Stimulated activated naive CD8-positive, alpha-beta T cell treated with anti-CD3 and anti-CD28 coated beads, Interleukin-15, Interleukin-2, amounts not matched to agents 100 ng/mL and 50 ng/mL, for 24 hours (primary cell): Measurements from ENCODE around the gene SART1.
"Not testable (repeated sequence)": the region's sequence is repeated elsewhere in the genome, so short reads cannot be mapped to it uniquely, and the experiment has no call there.

Source experiments
- H3K27ac Mint-ChIP-seq: one replicate; pipeline ENCODE4 v1.8.0; 2021; ENCODE audit warnings: mild to moderate bottlenecking, mixed read lengths
- H3K27me3 Mint-ChIP-seq: one replicate; pipeline ENCODE4 v1.8.0; 2021; ENCODE audit warnings: mixed read lengths
- H3K36me3 Mint-ChIP-seq: one replicate; pipeline ENCODE4 v1.8.0; 2021; ENCODE audit warnings: low read depth, mixed read lengths
- H3K4me1 Mint-ChIP-seq: one replicate; pipeline ENCODE4 v1.8.0; 2021; ENCODE audit warnings: low read depth, mixed read lengths
- H3K4me3 Mint-ChIP-seq: one replicate; pipeline ENCODE4 v1.8.0; 2021; ENCODE audit warnings: mild to moderate bottlenecking, mixed read lengths
- H3K9me3 Mint-ChIP-seq: one replicate; pipeline ENCODE4 v1.8.0; 2021; ENCODE audit warnings: mixed read lengths

Gene SART1

DNA sequence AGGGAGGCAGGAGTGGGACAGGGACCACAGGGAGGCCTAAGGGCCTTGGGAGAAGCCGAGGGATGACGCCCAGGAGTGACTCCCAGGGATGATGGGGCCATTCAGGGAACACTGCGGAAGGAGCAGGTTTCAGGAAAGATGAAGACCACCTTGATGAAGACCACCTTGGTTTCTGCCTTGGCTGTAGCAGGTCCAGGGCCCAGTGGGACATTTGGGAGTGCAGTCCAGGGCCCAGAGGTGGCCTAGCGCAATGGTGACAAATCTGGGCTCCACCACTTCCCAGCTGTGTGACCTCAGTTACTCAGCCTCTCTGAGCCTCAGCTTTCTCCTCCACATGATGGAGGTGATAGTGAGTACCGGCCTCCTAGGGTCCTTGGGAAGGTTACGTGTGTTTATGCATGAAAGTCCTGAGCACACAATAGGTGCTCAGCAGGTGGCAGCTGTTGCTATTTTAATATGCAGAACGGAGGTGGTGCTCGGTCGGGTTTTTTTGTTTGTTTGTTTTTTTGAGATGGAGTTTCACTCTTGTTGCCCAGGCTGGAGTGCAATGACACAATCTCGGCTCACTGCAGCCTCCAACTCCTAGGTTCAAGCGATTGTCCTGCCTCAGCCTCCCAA lies 15.5 kb upstream of the SART1 start:
- Mint-ChIP-seq H3K36me3 (no peaks in the 10 kb centered on the region), H3K9me3 (no peaks in the 10 kb centered on the region), H3K27me3 (no peaks in the 10 kb centered on the region), H3K4me3 (no peak overlapping the region), H3K4me1 (peaks cover 6% of the 10 kb centered on the region), H3K27ac (no peak overlapping the region)

DNA sequence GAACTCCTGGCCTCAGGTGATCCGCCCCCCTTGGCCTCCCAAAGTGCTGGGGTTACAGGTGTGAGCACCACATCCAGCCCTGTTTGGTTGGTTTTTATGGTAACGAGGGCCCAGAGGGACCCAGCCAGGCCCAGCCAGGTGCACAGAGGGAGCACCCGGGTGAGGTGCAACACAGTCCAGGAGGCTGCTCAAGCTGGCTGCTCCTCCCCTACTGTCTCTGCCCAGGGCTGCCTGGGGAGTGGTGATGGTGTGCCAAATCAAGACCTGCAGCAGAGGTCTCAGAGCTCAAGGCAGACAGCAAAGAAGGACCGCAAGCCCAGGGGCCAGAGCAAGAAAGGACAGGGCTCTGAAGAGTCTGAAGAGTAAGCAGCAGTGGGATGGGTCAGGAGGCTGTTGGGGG lies 14.9 kb upstream of the SART1 start:
- Mint-ChIP-seq H3K4me1 (peaks cover under 1% of the 10 kb centered on the region), H3K4me3 (no peak overlapping the region), H3K27me3 (no peaks in the 10 kb centered on the region), H3K36me3 (no peaks in the 10 kb centered on the region), H3K9me3 (no peaks in the 10 kb centered on the region), H3K27ac (no peak overlapping the region)

DNA sequence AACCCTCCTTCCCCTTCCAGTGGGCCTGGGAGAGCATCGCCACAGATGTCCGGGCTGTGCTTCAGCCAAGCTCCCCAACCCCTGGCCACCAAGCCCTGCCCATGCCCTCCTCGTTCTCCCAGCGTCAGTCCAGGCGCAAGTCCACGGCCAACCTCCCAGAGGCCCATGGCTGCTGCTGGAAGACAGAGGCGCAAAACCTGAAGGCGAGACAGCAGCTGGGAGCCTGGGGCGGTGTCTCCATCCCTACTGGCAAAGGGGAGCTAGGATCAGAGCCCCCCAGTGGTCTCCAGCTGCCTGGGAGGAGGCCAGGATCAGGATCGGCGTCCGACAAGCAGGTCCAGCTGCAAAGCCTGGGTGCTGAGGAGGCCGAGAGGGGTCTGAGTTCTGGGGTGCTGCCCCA lies 14.4 kb upstream of the SART1 start:
- no peaks in the 10 kb centered on the region for H3K27me3 Mint-ChIP-seq

DNA sequence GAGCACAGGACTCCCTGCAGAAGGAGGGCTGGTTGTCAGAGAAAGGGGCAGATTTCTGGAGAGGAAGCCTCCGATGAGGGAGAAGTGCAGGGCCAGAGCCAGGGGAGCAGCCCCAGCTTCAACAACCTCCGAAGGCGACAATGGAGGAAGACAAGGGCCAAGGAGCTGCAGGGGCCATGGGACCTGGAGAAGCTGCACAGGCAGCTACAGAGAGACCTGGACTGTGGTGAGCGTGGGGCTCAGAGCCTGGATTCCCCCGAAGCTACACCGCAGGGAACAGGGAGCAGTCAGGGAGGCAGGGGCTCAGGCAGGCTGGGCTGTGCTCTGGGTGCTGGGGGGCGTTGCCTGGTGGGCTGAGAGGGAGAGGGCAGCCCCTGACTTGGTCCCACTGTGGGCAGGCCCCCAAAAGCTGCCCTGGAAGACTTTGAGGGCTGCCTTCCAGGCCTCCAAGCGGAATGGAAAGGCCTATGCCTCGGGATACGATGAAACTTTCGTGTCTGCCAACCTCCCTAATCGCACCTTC lies 13.9 kb upstream of the SART1 start:
- no peak overlapping the region for H3K4me3 Mint-ChIP-seq
- H3K4me1 Mint-ChIP-seq = no peaks in the 10 kb centered on the region
- H3K36me3 Mint-ChIP-seq = no peaks in the 10 kb centered on the region
- no peaks in the 10 kb centered on the region for H3K9me3 Mint-ChIP-seq
- H3K27me3 Mint-ChIP-seq = no peaks in the 10 kb centered on the region
- H3K27ac Mint-ChIP-seq = no peak overlapping the region

More for the DNA sequence above, 14.4 kb upstream of the SART1 start:
- H3K27ac Mint-ChIP-seq = no peak overlapping the region
- no peak overlapping the region for H3K4me3 Mint-ChIP-seq
- H3K4me1 Mint-ChIP-seq = no peaks in the 10 kb centered on the region
- H3K9me3 Mint-ChIP-seq = no peaks in the 10 kb centered on the region
- no peaks in the 10 kb centered on the region for H3K36me3 Mint-ChIP-seq

DNA sequence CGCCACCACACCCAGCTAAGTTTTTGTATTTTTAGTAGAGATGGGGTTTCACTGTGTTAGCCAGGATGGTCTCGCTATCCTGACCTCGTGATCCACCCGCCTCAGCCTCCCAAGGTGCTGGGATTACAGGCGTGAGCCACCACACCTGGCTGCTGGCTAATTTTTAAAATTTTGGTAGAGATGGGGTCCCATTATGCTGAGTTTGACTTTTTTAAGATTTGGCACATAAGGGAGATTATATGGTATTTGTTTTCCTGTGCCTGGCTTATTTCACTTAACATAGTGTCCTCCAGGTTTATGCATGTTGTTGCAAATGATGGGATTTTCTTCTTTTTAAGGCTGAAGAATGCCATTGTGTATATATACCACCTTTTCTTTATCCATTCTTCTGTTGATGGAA lies 10.8 kb upstream of the SART1 start:
- H3K9me3 Mint-ChIP-seq, H3K36me3 Mint-ChIP-seq, H3K4me1 Mint-ChIP-seq, H3K4me3 Mint-ChIP-seq, H3K27me3 Mint-ChIP-seq, H3K27ac Mint-ChIP-seq: not testable (repeated sequence)

DNA sequence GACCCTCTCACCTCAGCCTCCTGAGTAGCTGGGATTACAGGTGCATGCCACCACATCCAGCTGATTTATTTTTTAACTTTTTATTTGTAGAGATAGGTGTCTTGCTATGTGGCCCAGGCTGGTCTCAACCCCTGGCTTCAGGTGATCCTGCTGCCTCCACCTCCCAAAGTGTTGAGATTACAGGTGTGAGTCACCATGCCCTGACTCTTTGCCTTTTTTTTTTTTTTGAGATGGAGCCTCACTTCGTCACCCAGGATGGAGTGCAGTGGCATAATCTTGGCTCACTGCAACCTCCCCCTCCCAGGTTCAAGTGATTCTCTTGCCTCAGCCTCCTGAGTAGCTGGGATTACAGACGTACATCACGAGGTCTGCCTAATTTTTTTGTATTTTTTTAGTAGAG lies 9.9 kb upstream of the SART1 start:
- not testable (repeated sequence) for H3K9me3 Mint-ChIP-seq, H3K27ac Mint-ChIP-seq, H3K4me3 Mint-ChIP-seq, H3K36me3 Mint-ChIP-seq, H3K27me3 Mint-ChIP-seq, H3K4me1 Mint-ChIP-seq

DNA sequence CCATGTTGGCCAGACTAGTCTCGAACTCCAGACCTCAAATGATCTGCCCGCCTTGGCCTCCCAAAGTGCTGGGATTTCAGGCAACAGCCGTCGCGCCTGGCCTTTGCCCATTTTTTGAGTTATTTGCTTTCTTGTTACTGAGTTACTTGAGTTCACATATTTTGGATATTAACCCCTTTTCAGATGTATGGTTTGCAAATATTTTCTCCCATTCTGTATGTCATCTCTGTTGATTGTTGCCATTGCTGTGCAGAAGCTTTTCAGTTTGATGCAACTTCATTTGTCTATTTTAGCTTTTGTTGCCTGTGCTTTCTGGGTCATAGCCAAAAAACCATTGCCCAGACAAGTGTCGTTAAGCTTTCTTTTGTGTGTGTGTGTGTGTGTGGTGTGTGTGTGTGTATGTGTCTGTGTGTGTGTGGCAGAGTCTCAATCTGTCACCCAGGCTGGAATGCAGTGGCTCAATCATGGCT lies 9.4 kb upstream of the SART1 start:
- H3K27me3 Mint-ChIP-seq = no peaks in the 10 kb centered on the region
- no peak overlapping the region for H3K27ac Mint-ChIP-seq
- no peaks in the 10 kb centered on the region for H3K36me3 Mint-ChIP-seq
- H3K4me1 Mint-ChIP-seq = peaks cover 8% of the 10 kb centered on the region
- H3K4me3 Mint-ChIP-seq = no peak overlapping the region
- H3K9me3 Mint-ChIP-seq = no peaks in the 10 kb centered on the region

DNA sequence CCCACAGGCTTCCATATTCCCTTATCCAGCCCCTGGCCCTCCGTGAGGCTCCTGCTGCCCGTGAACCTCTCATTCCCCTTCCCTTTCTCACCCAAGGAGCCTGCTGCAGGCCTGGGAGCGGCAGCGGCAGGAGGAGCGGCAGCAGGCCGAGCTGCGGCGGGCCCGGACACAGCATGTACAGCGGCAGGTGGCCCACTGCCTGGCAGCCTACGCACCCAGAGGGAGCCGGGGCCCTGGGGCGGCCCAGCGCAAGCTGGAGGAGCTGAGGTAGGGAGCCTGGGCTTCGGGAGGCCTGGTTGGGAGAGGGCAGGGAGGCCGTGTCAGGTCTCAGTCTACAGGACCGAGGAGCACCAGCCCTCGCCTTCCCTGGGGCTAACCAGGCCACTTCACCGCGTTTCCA lies 8.1 kb upstream of the SART1 start:
- H3K27me3 Mint-ChIP-seq = no peaks in the 10 kb centered on the region
- no peaks in the 10 kb centered on the region for H3K36me3 Mint-ChIP-seq
- H3K4me1 Mint-ChIP-seq = peaks cover 16% of the 10 kb centered on the region
- H3K4me3 Mint-ChIP-seq = no peak overlapping the region
- H3K27ac Mint-ChIP-seq = no peak overlapping the region
- no peaks in the 10 kb centered on the region for H3K9me3 Mint-ChIP-seq

DNA sequence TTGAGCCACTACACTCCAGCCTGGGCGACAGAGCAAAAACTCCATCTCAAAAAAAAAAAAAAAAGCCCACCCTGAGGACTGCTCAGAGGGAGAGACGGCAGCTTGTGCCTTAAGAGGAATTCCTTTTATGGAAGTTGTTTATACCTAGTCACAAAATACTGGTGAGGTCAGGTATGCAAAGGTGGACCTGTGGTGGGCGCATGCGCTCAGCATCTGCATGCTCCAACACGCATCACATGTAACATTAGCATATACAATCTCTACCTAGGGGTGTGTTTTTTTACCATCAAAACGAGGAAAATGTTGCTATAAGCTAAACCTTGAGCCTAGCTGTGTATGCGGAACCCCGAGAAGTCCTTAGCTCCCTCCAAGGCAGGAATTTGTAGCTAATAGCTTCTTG lies 6.8 kb upstream of the SART1 start:
- Mint-ChIP-seq H3K9me3 (no peaks in the 10 kb centered on the region), H3K4me1 (peaks cover 16% of the 10 kb centered on the region), H3K36me3 (no peaks in the 10 kb centered on the region), H3K4me3 (no peak overlapping the region), H3K27ac (no peak overlapping the region), H3K27me3 (no peaks in the 10 kb centered on the region)

DNA sequence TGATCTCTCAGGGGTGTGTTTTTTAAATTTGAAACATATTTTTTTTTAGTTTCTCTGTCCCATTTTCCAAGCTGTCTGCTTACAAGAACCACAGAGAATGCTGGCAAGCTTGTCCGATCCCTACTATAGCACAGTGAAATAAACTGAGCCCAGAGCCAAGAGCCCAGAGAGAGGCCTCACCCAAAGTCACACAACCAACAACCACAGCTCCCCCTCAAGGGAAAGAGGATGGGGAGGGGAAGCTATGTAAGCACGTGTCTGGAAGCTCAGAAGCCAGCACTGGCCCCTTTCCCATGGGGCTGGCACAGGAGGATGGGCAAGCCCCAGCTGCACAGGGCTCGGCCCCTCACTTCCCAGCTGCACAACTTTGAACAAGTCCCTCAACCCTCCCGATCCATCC lies 3.2 kb upstream of the SART1 start:
- Mint-ChIP-seq H3K4me3 (no peak overlapping the region), H3K36me3 (peaks cover 11% of the 10 kb centered on the region), H3K27ac (no peak overlapping the region), H3K27me3 (no peaks in the 10 kb centered on the region), H3K9me3 (no peaks in the 10 kb centered on the region), H3K4me1 (peaks cover 42% of the 10 kb centered on the region)

DNA sequence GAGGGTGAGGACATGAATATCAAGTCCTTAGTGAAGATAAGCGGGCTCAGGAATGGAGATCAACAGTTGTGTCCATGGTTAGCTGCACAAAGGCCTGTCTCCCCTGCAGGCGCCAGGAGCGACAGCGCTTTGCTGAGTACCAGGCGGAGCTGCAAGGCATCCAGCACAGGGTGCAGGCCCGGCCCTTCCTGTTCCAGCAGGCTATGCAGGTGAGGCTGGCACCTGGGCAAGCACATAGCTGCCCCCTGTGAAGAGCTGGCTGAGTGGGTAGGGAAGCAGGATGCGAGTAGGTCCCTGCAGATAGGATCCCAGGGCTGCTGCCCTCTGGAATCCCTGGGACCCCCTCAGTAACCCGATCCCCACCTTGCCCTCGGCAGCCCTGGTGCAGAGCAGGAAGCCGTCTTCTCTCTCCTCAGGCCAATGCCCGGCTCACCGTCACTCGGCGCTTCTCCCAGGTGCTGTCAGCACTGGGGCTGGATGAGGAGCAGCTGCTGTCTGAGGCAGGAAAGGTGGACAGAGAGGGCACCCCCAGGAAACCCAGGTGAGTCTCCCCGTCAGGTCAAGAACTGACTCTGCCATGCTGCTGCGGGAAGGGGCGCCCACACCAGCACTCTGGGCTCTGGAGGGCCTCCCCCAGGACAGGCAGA lies 2.6 kb upstream of the SART1 start:
- Mint-ChIP-seq H3K27me3 (no peaks in the 10 kb centered on the region), H3K27ac (no peak overlapping the region), H3K9me3 (no peaks in the 10 kb centered on the region), H3K36me3 (peaks cover 12% of the 10 kb centered on the region), H3K4me3 (no peak overlapping the region), H3K4me1 (peaks cover 48% of the 10 kb centered on the region)

DNA sequence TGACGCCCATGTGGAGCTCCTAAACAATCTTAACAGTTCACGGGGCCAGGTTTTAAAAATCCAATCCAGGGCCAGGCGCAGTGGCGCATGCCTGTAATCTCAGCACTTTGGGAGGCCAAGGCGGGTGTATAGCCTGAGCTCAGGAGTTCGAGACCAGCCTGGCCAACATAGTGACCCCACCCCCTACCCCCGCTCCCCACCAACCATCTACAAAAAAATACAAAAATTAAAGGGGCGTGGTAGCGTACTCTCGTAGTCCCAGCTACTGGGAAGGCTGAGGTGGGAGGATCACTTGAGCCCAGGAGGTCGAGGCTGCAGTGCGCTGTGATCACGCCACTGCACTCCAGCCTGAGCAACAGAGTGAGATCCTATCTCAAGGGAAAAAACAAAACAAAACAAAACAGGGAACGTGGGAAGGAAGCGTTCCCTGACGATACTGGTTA lies 689 bp upstream of the SART1 start:
- peaks cover 52% of the 10 kb centered on the region for H3K4me1 Mint-ChIP-seq
- peak overlapping the region; percentile 98 for H3K27ac Mint-ChIP-seq
- H3K4me3 Mint-ChIP-seq = peak overlapping the region; percentile 92
- peaks cover 18% of the 10 kb centered on the region for H3K36me3 Mint-ChIP-seq
- no peaks in the 10 kb centered on the region for H3K27me3 Mint-ChIP-seq
- no peaks in the 10 kb centered on the region for H3K9me3 Mint-ChIP-seq

DNA sequence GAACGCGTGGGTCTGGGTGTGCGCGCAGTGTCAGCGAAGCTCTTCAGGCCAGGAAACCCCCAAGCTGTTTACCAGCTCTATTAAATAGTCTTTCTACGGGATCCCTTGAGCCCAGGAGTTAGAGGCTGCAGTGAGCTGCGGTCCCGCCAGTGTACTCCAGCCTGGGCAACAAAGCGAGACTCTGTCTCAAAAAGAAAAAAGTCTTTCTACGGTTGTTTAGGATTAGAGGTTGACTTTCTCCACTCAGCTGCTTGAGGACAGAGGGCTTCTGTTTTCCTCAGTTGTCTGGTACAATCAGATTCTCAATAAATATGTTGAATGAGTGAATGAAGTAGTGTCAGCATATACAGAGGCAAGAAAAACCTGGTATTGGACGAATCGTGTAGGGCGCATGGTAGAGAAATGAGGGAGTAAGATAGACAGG lies 619 bp downstream of the SART1 start:
- Mint-ChIP-seq H3K4me3 (peak overlapping the region; percentile 92), H3K27ac (peak overlapping the region; percentile 78), H3K9me3 (no peaks in the 10 kb centered on the region), H3K27me3 (no peaks in the 10 kb centered on the region), H3K36me3 (peaks cover 26% of the 10 kb centered on the region), H3K4me1 (peaks cover 43% of the 10 kb centered on the region)

DNA sequence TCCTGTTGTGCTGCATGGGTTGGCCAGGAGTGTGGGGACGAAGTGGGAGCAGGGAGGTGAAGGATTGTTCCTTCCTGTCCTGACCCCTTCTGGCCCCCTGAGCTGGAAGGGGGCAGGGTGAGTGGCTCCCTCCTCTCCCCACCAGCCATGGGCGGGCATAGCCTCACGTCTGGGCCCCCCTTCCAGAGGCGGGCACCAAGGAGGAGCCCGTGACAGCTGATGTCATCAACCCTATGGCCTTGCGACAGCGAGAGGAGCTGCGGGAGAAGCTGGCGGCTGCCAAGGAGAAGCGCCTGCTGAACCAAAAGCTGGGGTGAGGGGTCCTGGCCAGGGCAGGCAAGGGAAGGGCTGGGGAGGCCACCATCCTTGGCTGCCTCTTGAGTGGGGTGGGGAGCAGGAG lies 3.4 kb downstream of the SART1 start:
- Mint-ChIP-seq H3K27ac (no peak overlapping the region), H3K4me3 (no peak overlapping the region), H3K4me1 (peaks cover 36% of the 10 kb centered on the region), H3K36me3 (peaks cover 41% of the 10 kb centered on the region), H3K9me3 (no peaks in the 10 kb centered on the region), H3K27me3 (no peaks in the 10 kb centered on the region)

DNA sequence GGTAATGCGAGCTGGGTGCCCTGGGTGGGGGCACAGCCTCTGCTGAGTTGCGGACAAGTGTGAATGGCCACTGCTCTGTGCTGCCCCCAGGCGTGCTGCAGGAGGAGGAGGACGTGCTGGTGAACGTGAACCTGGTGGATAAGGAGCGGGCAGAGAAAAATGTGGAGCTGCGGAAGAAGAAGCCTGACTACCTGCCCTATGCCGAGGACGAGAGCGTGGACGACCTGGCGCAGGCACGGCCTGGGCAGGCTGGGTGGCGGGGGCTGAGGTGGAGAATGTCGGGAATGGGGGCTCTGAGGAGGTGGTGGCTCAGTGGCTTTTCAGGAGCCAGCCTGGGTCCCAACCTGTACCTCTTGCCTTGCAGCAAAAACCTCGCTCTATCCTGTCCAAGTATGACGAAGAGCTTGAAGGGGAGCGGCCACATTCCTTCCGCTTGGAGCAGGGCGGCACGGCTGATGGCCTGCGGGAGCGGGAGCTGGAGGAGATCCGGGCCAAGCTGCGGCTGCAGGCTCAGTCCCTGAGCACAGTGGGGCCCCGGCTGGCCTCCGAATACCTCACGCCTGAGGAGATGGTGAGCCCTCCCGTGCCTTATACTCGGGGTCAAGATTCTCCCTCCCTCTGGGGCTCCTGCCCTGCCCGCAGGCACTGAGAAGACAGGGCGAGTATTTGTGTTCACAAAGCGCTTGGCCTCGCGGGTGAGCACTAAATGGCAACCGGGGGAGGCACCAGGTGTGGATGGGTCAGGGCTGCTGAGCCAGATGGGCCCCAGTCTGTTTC lies 4.6 kb downstream of the SART1 start:
- Mint-ChIP-seq H3K27me3 (no peaks in the 10 kb centered on the region), H3K4me1 (peaks cover 30% of the 10 kb centered on the region), H3K4me3 (no peak overlapping the region), H3K27ac (no peak overlapping the region), H3K9me3 (no peaks in the 10 kb centered on the region), H3K36me3 (peaks cover 48% of the 10 kb centered on the region)
